ENCODE measurements around the gene ZNF398. TPM values are rescaled to one million over a fixed set of nuclear protein-coding genes. Genes with fewer than 3 reads are reported as not detected.
A peak's percentile ranks its signal among the peaks of the same experiment; 100 is the strongest.

ZNF398 gene
- total and polyA plus RNA-seq, 2 of the 13 experiments (the other 11 are each of a cell fraction or from before 2014, with no cell fraction given): 3.0 to 8.9 TPM

DNA sequence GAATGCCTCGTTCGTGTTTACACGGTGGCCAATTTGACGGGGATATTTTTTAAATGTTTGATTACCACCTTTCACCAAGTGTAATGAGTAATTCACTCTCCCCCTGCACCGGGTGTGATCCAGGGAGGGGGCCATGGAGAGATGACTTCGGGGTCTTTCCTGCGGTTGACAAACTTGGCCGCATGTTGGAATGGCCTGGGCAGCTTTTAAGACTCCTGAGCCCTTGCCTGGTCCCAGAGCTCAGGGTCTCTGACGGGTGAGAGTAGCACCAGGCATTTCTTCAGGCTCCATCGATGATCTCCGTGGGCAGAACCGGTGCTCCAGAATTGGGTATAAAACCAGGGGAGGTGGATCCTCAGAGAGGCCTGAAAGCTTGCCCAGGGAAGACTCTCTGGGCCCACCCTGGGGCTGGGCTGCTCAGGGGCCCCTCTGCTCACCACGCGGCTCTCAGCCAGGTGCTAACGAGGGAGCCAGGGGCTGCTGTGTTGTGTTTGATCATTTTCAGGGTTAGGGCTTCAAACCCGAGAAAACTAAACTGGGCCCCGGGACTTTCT, 49.0 kb downstream of the ZNF398 start (continued):
- TF ChIP-seq PHF8 (CRISPR knock-in tag; IDR thresholded peaks at IDR 0.05) (peak; percentile 46; the same call in 1 of the 2 replicates), ZNF619 (CRISPR knock-in tag; IDR thresholded peaks at IDR 0.05) (no peak), FLYWCH1 (CRISPR knock-in tag; IDR thresholded peaks at IDR 0.05) (no peak), HDAC2 (CRISPR knock-in tag; IDR thresholded peaks at IDR 0.05) (0 out of 2 replicates have a peak, but pooled peaks have one; percentile 7), SIN3A (IDR thresholded peaks at IDR 0.05; ENCODE audit: borderline replicate concordance, low read depth, low read length) (peak; percentile 52; the same call in 1 of the 2 replicates), ZNF850 (CRISPR knock-in tag; conservative IDR thresholded peaks at IDR 0.05) (no peak), BCLAF1 (IDR thresholded peaks at IDR 0.05) (no peak), ZNF501 (CRISPR knock-in tag; IDR thresholded peaks at IDR 0.05) (peak; percentile 60; the same call in 1 of the 2 replicates), ZNF33B (CRISPR knock-in tag; IDR thresholded peaks at IDR 0.05) (no peak; the same call in 1 of the 2 replicates), HOXA3 (CRISPR knock-in tag; IDR thresholded peaks at IDR 0.05) (no peak), POLR2AphosphoS2 (IDR thresholded peaks at IDR 0.05; ENCODE audit: low read depth, low read length) (no peak), ZNF121 (CRISPR knock-in tag; IDR thresholded peaks at IDR 0.05) (peak; percentile 57; the same call in 1 of the 2 replicates), ZNF547 (CRISPR knock-in tag; IDR thresholded peaks at IDR 0.05) (no peak), SPEN (CRISPR knock-in tag; IDR thresholded peaks at IDR 0.05; ENCODE audit: low read depth) (peak; percentile 37; the same call in 1 of the 2 replicates), ZFY (CRISPR knock-in tag; IDR thresholded peaks at IDR 0.05) (peak; percentile 46; the same call in 1 of the 2 replicates)
- TF ChIP-seq, protein P1, sequence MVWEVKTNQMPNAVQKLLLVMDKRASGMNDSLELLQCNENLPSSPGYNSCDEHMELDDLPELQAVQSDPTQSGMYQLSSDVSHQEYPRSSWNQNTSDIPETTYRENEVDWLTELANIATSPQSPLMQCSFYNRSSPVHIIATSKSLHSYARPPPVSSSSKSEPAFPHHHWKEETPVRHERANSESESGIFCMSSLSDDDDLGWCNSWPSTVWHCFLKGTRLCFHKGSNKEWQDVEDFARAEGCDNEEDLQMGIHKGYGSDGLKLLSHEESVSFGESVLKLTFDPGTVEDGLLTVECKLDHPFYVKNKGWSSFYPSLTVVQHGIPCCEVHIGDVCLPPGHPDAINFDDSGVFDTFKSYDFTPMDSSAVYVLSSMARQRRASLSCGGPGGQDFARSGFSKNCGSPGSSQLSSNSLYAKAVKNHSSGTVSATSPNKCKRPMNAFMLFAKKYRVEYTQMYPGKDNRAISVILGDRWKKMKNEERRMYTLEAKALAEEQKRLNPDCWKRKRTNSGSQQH (CRISPR knock-in tag; IDR thresholded peaks at IDR 0.05; ENCODE audit: low read depth): no peak
- TF ChIP-seq, protein P2, sequence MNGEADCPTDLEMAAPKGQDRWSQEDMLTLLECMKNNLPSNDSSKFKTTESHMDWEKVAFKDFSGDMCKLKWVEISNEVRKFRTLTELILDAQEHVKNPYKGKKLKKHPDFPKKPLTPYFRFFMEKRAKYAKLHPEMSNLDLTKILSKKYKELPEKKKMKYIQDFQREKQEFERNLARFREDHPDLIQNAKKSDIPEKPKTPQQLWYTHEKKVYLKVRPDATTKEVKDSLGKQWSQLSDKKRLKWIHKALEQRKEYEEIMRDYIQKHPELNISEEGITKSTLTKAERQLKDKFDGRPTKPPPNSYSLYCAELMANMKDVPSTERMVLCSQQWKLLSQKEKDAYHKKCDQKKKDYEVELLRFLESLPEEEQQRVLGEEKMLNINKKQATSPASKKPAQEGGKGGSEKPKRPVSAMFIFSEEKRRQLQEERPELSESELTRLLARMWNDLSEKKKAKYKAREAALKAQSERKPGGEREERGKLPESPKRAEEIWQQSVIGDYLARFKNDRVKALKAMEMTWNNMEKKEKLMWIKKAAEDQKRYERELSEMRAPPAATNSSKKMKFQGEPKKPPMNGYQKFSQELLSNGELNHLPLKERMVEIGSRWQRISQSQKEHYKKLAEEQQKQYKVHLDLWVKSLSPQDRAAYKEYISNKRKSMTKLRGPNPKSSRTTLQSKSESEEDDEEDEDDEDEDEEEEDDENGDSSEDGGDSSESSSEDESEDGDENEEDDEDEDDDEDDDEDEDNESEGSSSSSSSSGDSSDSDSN (CRISPR knock-in tag; IDR thresholded peaks at IDR 0.05): no peak
- TF ChIP-seq, protein P3, sequence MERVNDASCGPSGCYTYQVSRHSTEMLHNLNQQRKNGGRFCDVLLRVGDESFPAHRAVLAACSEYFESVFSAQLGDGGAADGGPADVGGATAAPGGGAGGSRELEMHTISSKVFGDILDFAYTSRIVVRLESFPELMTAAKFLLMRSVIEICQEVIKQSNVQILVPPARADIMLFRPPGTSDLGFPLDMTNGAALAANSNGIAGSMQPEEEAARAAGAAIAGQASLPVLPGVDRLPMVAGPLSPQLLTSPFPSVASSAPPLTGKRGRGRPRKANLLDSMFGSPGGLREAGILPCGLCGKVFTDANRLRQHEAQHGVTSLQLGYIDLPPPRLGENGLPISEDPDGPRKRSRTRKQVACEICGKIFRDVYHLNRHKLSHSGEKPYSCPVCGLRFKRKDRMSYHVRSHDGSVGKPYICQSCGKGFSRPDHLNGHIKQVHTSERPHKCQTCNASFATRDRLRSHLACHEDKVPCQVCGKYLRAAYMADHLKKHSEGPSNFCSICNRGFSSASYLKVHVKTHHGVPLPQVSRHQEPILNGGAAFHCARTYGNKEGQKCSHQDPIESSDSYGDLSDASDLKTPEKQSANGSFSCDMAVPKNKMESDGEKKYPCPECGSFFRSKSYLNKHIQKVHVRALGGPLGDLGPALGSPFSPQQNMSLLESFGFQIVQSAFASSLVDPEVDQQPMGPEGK (CRISPR knock-in tag; IDR thresholded peaks at IDR 0.05): no peak; the same call in 1 of the 2 replicates
